HG02885 (cell line): ENCODE results near the gene SIRPD.
"Not testable (repeated sequence)": the region's sequence is repeated elsewhere in the genome, so short reads cannot be mapped to it uniquely, and the experiment has no call there.

Experiments
- ATAC-seq: cut with Tn5 transposase; IDR thresholded peaks from one replicate; pipeline ENCODE4 v1.9.1; 2021; ENCODE audit warnings: mild to moderate bottlenecking; ENCODE audit not compliant: unreplicated experiment, poor library complexity

The SIRPD gene

GRCh38 chr20:1499528-1500420 lies 57.7 kb downstream of the SIRPD start:
- no peak for ATAC-seq

GRCh38 chr20:1497371-1497770 lies 60.1 kb downstream of the SIRPD start:
- ATAC-seq: not testable (repeated sequence)

DNA sequence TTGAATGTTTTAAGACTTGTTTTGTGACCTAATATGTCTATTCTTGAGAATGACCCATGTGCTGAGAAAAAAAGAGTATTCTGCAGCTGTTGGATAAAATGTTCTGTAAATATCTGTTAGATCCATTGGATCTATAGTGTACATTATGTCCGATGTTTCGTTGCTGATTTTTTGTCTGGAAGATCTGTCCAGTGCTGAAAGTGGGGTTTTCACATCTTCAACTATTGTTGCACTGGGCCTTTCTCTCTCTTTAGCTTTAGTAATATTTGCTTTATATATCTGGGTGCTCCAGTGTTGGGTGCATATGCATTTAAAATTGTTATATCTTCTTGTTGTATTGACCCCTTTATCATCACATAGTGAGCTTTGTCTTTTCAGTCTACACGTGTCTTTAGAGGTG lies 60.6 kb downstream of the SIRPD start:
- no peak for ATAC-seq

- no peak for ATAC-seq
Observed at GRCh38 chr20:1494436-1494835, 63.1 kb downstream of the SIRPD start.

GRCh38 chr20:1493536-1493935 lies 64.0 kb downstream of the SIRPD start:
- no peak for ATAC-seq

GRCh38 chr20:1491860-1492642 lies 65.5 kb downstream of the SIRPD start:
- no peak for ATAC-seq

DNA sequence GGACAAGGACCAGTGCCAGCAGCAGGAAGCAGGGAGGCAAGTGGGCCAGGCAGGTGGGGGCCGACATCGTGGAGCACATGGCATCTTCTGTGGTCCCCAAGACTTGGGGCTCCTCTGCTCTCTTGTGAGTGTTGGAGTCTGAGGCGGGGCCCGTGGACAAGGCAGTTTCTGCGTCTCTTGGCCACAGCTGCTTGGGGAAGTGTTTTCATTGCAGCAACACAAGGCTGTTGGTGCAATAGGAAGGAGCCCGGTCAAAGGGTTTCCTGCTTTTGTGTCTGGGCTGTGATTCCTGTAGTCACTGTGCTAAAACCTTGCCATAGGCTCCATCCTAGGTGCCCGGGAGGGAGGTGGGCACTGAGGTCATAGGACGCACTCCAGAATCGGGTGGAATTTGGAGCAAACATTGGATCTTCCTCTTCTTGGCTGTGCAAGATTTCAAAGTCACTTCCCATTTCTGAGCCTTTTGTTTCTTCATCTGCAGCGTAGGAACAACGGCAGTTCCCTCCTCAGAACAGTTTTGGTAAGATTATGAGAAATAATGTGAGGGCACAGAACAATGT lies 66.1 kb downstream of the SIRPD start, which contains the start of gene SIRPB2:
SIRPB2 (minus strand) TSS at position 140 of the 560 bp plus-strand sequence; CDS start at position 79, 61 bp downstream.
- no peak for ATAC-seq

GRCh38 chr20:1490643-1491195 lies 66.8 kb downstream of the SIRPD start:
- no peak for ATAC-seq

- ATAC-seq: no peak
Observed at GRCh38 chr20:1489764-1490436, 67.6 kb downstream of the SIRPD start.

GRCh38 chr20:1489325-1489724 lies 68.2 kb downstream of the SIRPD start:
- ATAC-seq: no peak

DNA sequence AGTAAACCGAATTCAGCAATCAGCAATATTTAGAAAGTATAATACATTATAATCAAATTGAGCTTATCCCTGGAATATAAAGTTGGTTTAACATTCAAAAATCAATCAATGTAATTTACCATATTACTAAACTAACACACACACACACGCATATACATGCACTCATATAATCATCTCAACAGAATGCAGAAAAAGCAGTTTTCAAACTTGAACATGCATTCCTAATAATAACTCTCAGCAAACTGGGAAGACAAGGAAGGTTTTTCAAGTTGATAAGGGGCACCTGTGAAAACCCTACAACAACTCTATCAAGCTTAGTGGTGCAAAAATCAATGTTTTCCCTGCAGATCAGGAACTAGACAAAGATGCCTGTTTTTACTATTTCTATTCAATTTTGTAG lies 70.9 kb downstream of the SIRPD start:
- ATAC-seq: no peak

DNA sequence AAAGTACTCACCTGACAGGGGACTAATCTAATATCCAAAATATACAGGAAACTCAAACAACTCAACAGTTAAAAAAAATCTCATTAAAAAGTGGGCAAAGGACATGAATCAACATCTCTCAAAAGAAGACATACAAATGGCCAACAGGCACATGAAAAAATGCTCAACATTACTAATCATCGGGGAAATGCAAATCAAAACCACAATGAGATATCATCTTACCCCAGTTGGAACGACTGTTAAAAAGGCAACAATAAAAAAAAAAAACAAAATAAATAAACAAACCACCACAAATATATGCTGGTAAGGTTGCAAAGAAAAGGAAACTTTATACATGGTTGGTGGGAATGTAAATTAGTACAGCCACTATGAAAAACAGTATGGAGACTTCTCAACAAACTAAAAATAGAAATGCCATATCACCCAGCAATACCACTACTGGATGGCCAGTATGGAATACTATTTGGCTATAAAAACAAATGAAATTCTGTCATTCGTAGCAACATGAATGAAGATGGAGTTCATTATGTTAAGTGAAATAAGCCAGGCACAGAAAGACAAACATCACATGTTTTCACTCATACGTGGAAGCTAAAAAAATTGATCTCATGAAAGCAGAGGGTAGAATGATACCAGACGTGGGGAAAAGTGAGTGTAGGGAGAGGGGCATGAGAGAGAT lies 72.9 kb downstream of the SIRPD start:
- no peak for ATAC-seq
